NCI-H2029 treated with DMSO at 0.1 percent for 48 hours (cell line): ENCODE results near the gene LPA.
"Not testable (repeated sequence)": the region's sequence is repeated elsewhere in the genome, so short reads cannot be mapped to it uniquely, and the experiment has no call there.

Source experiments
- DNase-seq: peaks from one replicate; lab custom pipeline; 2025; lab: John Stamatoyannopoulos, UW

LPA gene

GRCh38 chr6:160661216-160661615 lies 2.9 kb downstream of the LPA start:
- DNase-seq: no peak

- DNase-seq: no peak
Measured at GRCh38 chr6:160659562-160659961, 4.5 kb downstream of the LPA start.

- no peak for DNase-seq
Measured at GRCh38 chr6:160634706-160635105, 29.4 kb downstream of the LPA start.

- DNase-seq: no peak
Measured at GRCh38 chr6:160595838-160596832, 67.9 kb downstream of the LPA start.

GRCh38 chr6:160595297-160595696 lies 68.8 kb downstream of the LPA start:
- DNase-seq: not testable (repeated sequence)

GRCh38 chr6:160586374-160586773 lies 77.7 kb downstream of the LPA start:
- DNase-seq: no peak

GRCh38 chr6:160583794-160584193 lies 80.3 kb downstream of the LPA start:
- DNase-seq: no peak

GRCh38 chr6:160581406-160581805 lies 82.7 kb downstream of the LPA start:
- no peak for DNase-seq

- DNase-seq: not testable (repeated sequence)
Measured at GRCh38 chr6:160578515-160578914, 85.6 kb downstream of the LPA start.

GRCh38 chr6:160573943-160574342 lies 90.1 kb downstream of the LPA start:
- DNase-seq: no peak

- not testable (repeated sequence) for DNase-seq
Measured at GRCh38 chr6:160571201-160571600, 92.9 kb downstream of the LPA start.

- no peak for DNase-seq
Measured at GRCh38 chr6:160544802-160545201, 119.3 kb downstream of the LPA start.

- DNase-seq: no peak
Measured at GRCh38 chr6:160535270-160535669, 128.8 kb downstream of the LPA start.

- no peak for DNase-seq
Measured at GRCh38 chr6:160534050-160534696, 129.9 kb downstream of the LPA start.

- no peak for DNase-seq
Measured at GRCh38 chr6:160532315-160532714, 131.8 kb downstream of the LPA start.

GRCh38 chr6:160531826-160532225 lies 132.2 kb downstream of the LPA start:
- no peak for DNase-seq

GRCh38 chr6:160529524-160529923 lies 134.6 kb downstream of the LPA start:
- not testable (repeated sequence) for DNase-seq

- DNase-seq: no peak
Measured at GRCh38 chr6:160523223-160523622, 140.9 kb downstream of the LPA start.

GRCh38 chr6:160520043-160520904 lies 143.8 kb downstream of the LPA start:
- no peak for DNase-seq

- DNase-seq: no peak
Measured at GRCh38 chr6:160519603-160520042, 144.5 kb downstream of the LPA start.

- DNase-seq: no peak
Measured at GRCh38 chr6:160519133-160519532, 144.9 kb downstream of the LPA start.

- no peak for DNase-seq
Measured at GRCh38 chr6:160513836-160514235, 150.2 kb downstream of the LPA start.
